Endothelial cell of umbilical vein (primary cell): ENCODE measurements around the gene PAX6. TPM values are rescaled to one million over a fixed set of nuclear protein-coding genes. Genes with fewer than 3 reads are reported as not detected.

Experiments
- BruUV-seq: library from RNA; stranded (reverse); fragments of 400-500 nt; replicated peaks from 2 replicates; lab custom pipeline; 2021; lab: Mats Ljungman, UMichigan
- CTCF ChIA-PET: fragments of 300-600, 350-600 bp; sonication (Branson Sonifier 250); formaldehyde crosslinking; loops from one replicate; lab custom pipeline; 2021; ENCODE audit warnings: antibody characterized with exemption, inconsistent platforms; lab: Charles Lee
- POLR2A ChIA-PET: fragments of 300-600, 350-600 bp; sonication (Branson Sonifier 250); formaldehyde crosslinking; loops from one replicate; lab custom pipeline; 2021; ENCODE audit warnings: antibody characterized with exemption, inconsistent platforms; lab: Charles Lee
- DNase-seq: peaks from one replicate; pipeline ENCODE4 v3.0.0-alpha.2; 2011; ENCODE audit warnings: low read depth, low spot score
- FAIRE-seq: peaks from 2 replicates; lab custom pipeline; 2011; peaks lifted over from hg19 to GRCh38; lab: Jason Lieb, UNC
- H2AFZ ChIP-seq: 2 replicates; pipeline ENCODE4 v1.6.0; 2012; ENCODE audit warnings: low read depth, low read length, control low read depth, inconsistent platforms
- H3K27ac ChIP-seq: 2 replicates; pipeline ENCODE4 v1.5.1; 2011; ENCODE audit warnings: low read depth, mild to moderate bottlenecking, control low read depth, low read length, moderate library complexity; ENCODE audit not compliant: insufficient read depth
- H3K27me3 ChIP-seq, 2 experiments: 2 replicates each; pipeline versions ENCODE4 v1.6.0 to v1.6.1; 2011; ENCODE audit warnings: low read length in 2 of 2, mixed read lengths in 1 of 2; ENCODE audit not compliant: control insufficient read depth in 2 of 2, insufficient read depth in 2 of 2
- H3K36me3 ChIP-seq, 2 experiments: 2 replicates in 1 of 2; 3 replicates in 1 of 2; pipeline ENCODE4 v1.5.1; 2011; ENCODE audit warnings: low read length in 2 of 2, mild to moderate bottlenecking in 1 of 2, moderate library complexity in 1 of 2; ENCODE audit not compliant: control insufficient read depth in 2 of 2, insufficient read depth in 2 of 2; ENCODE audit errors: extremely low read depth in 1 of 2
- H3K4me1 ChIP-seq: 3 replicates; pipeline ENCODE4 v1.5.1; 2011; ENCODE audit warnings: mild to moderate bottlenecking, low read length; ENCODE audit not compliant: control insufficient read depth, insufficient read depth; ENCODE audit errors: extremely low read depth
- H3K4me2 ChIP-seq: 2 replicates; pipeline ENCODE4 v1.6.1; 2011; ENCODE audit warnings: low read length, control low read depth, mixed read lengths; ENCODE audit not compliant: insufficient read depth
- H3K4me3 ChIP-seq, 3 experiments: fragments of 200-600 bp in 1 of 3; sonication (generic), shearing (Covaris generic) in 1 of 3; replicated peaks in 1 of 3; 2 replicates each; pipeline ENCODE4 v1.5.1; 2011 to 2016; ENCODE audit warnings: control low read depth in 3 of 3, low read length in 3 of 3, mild to moderate bottlenecking in 2 of 3, inconsistent platforms in 1 of 3, low read depth in 1 of 3, moderate library complexity in 1 of 3; ENCODE audit not compliant: insufficient read depth in 1 of 3
- H3K79me2 ChIP-seq: 2 replicates; pipeline ENCODE4 v1.6.0; 2012; ENCODE audit warnings: low read length, inconsistent platforms; ENCODE audit not compliant: control insufficient read depth, insufficient read depth
- H3K9ac ChIP-seq: replicated peaks from 2 replicates; pipeline ENCODE3; 2011; ENCODE audit warnings: low read length, control low read depth; ENCODE audit not compliant: insufficient read depth; ENCODE audit errors: extremely low read depth
- H3K9me1 ChIP-seq: replicated peaks from 3 replicates; pipeline ENCODE4 v1.6.0; 2011; ENCODE audit warnings: mild to moderate bottlenecking, low read length; ENCODE audit not compliant: control insufficient read depth, insufficient read depth; ENCODE audit errors: extremely low read depth
- H3K9me3 ChIP-seq: replicated peaks from 2 replicates; pipeline ENCODE4 v1.5.1; 2012; ENCODE audit warnings: low read length, inconsistent platforms; ENCODE audit not compliant: control insufficient read depth, insufficient read depth
- H4K20me1 ChIP-seq: replicated peaks from 2 replicates; pipeline ENCODE3; 2011; ENCODE audit warnings: mild to moderate bottlenecking, low read length; ENCODE audit not compliant: control insufficient read depth, insufficient read depth; ENCODE audit errors: extremely low read depth
- CTCF ChIP-seq, 2 donors: IDR thresholded peaks; 1 replicate in 1 of 2; 2 replicates in 1 of 2; pipeline ENCODE4 v1.5.1; 2011; ENCODE audit warnings: low read length in 2 of 2, mild to moderate bottlenecking in 2 of 2, moderate library complexity in 2 of 2, control low read depth in 1 of 2, inconsistent platforms in 1 of 2, low read depth in 1 of 2; ENCODE audit not compliant: insufficient read depth in 1 of 2; ENCODE audit errors: extremely low read depth in 1 of 2
- EZH2 ChIP-seq: IDR thresholded peaks from 2 replicates; pipeline ENCODE4 v1.6.1; 2012; ENCODE audit warnings: borderline replicate concordance, low read depth, mild to moderate bottlenecking, moderate library complexity, low read length, inconsistent platforms; ENCODE audit not compliant: severe bottlenecking
- FOS ChIP-seq: IDR thresholded peaks from 2 replicates; pipeline ENCODE4 v1.6.1; 2011; ENCODE audit warnings: mild to moderate bottlenecking, low read length, moderate library complexity, borderline replicate concordance; ENCODE audit not compliant: insufficient read depth
- GATA2 ChIP-seq: IDR thresholded peaks from 2 replicates; pipeline ENCODE4 v1.7.0; 2011; ENCODE audit warnings: low read depth, mild to moderate bottlenecking, moderate library complexity, mixed read lengths, low read length; ENCODE audit not compliant: insufficient read length, insufficient read depth
- JUN ChIP-seq: IDR thresholded peaks from 2 replicates; pipeline ENCODE4 v1.6.1; 2011; ENCODE audit warnings: borderline replicate concordance, low read depth; ENCODE audit not compliant: insufficient read length, insufficient read depth
- MYC ChIP-seq: IDR thresholded peaks from one replicate; pipeline ENCODE4 v1.6.1; 2011; ENCODE audit warnings: mild to moderate bottlenecking, low read depth, low read length
- POLR2A ChIP-seq: IDR thresholded peaks from 2 replicates; pipeline ENCODE4 v1.6.1; 2012; ENCODE audit warnings: low read depth, mild to moderate bottlenecking, control low read depth, low read length
- POLR2AphosphoS5 ChIP-seq: IDR thresholded peaks from 2 replicates; pipeline ENCODE4 v1.6.1; 2012; ENCODE audit warnings: low read depth, mild to moderate bottlenecking, control low read depth, low read length, moderate library complexity; ENCODE audit not compliant: insufficient read depth
- dilution Hi-C: fragments of 300-500 bp; cut with MboI; formaldehyde crosslinking; loops from one replicate; pipeline ENCODE4 v1.15.0; 2019; ENCODE audit warnings: low sequenced_read_pairs; ENCODE audit not compliant: extremely low pct_ligation_motif_present
- intact Hi-C: fragments of 100-400 bp; cut with micrococcal nuclease; formaldehyde crosslinking; loops from one replicate; pipeline ENCODE4 v1.10.0; 2022
- polyA plus RNA-seq, 4 experiments: library from polyadenylated mRNA; depleted of rRNA in 3 of 4; stranded (reverse) in 3 of 4; unstranded in 1 of 4; fragments of >200 nt; gene quantifications; 2 replicates each; pipeline versions ENCODE4 v1.2.1 to v1.2.3, GENCODE V29; 2011 to 2012; ENCODE audit warnings: missing spikeins in 1 of 4
- total RNA-seq: library from RNA; stranded (reverse); gene quantifications from 2 replicates; pipeline ENCODE4 v1.2.3, GENCODE V29; 2021
- TF ChIP-seq, protein P1 (sequence below): IDR thresholded peaks from 2 replicates; pipeline ENCODE4 v1.6.1; 2011; ENCODE audit not compliant: insufficient read depth, insufficient read length

Gene PAX6
- total and polyA plus RNA-seq, 2 donors (not counting 3 experiments of a cell fraction or from before 2014, with no cell fraction given), result not detected

DNA sequence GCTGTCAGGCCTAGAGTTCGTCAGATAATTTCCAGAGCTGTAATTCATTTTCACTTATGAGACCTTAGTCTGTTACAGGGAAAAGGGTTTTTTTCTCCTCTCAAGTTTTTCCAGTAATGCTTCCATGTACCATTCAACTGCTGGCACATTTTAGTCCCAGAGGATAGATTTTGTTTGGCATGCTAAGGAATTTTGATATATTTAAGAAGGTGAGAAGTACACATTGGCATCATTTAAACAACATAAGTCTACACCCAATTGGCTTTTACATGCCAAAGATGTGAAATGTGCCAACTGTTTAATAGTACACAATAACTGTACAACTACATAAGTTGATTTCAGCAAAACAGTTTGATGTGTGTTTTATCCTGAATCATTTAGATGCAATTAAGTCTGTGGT, 71.0 kb downstream of the PAX6 start:
- H2AFZ ChIP-seq, result no peak overlapping the region
- intact Hi-C loops (no loop called here), dilution Hi-C loops (no loop called here)
- H3K27ac ChIP-seq, result no peak overlapping the region
- no peaks in the 10 kb centered on the region for H3K36me3 ChIP-seq
- no peaks in the 10 kb centered on the region for H3K27me3 ChIP-seq
- H3K9ac ChIP-seq, result no peak overlapping the region
- FAIRE-seq (no peak), DNase-seq (no peak)
- no peaks in the 10 kb centered on the region for H4K20me1 ChIP-seq
- H3K4me2 ChIP-seq, result no peak overlapping the region
- no peaks in the 10 kb centered on the region for H3K4me1 ChIP-seq
- no peak for TF ChIP-seq POLR2AphosphoS5
- TF ChIP-seq FOS, result no peak
- no peak for TF ChIP-seq CTCF (IDR thresholded peaks at IDR 0.05; ENCODE audit: extremely low read depth in 1 of 2, insufficient read depth in 1 of 2, low read depth in 1 of 2, low read length in 2 of 2)
- TF ChIP-seq MYC, result no peak
- no peak for TF ChIP-seq POLR2A
- no peak for TF ChIP-seq GATA2
- TF ChIP-seq, protein P1, sequence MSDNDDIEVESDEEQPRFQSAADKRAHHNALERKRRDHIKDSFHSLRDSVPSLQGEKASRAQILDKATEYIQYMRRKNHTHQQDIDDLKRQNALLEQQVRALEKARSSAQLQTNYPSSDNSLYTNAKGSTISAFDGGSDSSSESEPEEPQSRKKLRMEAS, result no peak
- no peak for TF ChIP-seq EZH2
- no peak for TF ChIP-seq JUN
- ChIA-PET POLR2A (no interaction called here), CTCF (no interaction called here)
- no peaks in the 10 kb centered on the region for H3K9me3 ChIP-seq
- no TSS peak for BruUV-seq
- no peaks in the 10 kb centered on the region for H3K79me2 ChIP-seq
- H3K4me3 ChIP-seq, result no peak overlapping the region
- no peaks in the 10 kb centered on the region for H3K9me1 ChIP-seq
